Measurements from ENCODE around the gene NRDE2. TPM values are rescaled to one million over a fixed set of nuclear protein-coding genes. Genes with fewer than 3 reads are reported as not detected.
"Not testable (repeated sequence)": the region's sequence is repeated elsewhere in the genome, so short reads cannot be mapped to it uniquely, and the experiment has no call there.

The NRDE2 gene
- polyA plus RNA-seq, 4 donors = 11.2 to 20.0 (median 16.3) TPM

GRCh38 chr14:90354551-90355298, 23.0 kb upstream of the NRDE2 start:
- H3K27ac ChIP-seq (ENCODE audit: low read depth in 1 of 3, low read length in 2 of 3) = peak overlapping the region in 2 of 3 donors; percentile 77 to 89
- WGBS, 3 donors = 78 to 88% (median 81%) methylated on average over 14 to 16 of the region's 16 CpGs

GRCh38 chr14:90349739-90350138, 18.0 kb upstream of the NRDE2 start:
- H3K4me1 ChIP-seq (ENCODE audit: control insufficient read depth in 3 of 3, insufficient read depth in 2 of 3, low read depth in 1 of 3, low read length in 2 of 3) = peaks cover 0 to 8% (median 5%) of the 10 kb centered on the region in 3 donors
- no peaks in the 10 kb centered on the region for H3K9me3 ChIP-seq (ENCODE audit: control insufficient read depth in 2 of 2, insufficient read depth in 1 of 2, low read depth in 1 of 2, low read length in 1 of 2)
- 38 to 73% (median 60%) methylated on average over 4 of the region's 4 CpGs for WGBS, 3 donors
- no peaks in the 10 kb centered on the region for H3K27me3 ChIP-seq (ENCODE audit: control insufficient read depth in 3 of 3, insufficient read depth in 3 of 3, low read length in 3 of 3)
- H3K36me3 ChIP-seq (ENCODE audit: control insufficient read depth in 3 of 3, insufficient read depth in 2 of 3, low read depth in 1 of 3, low read length in 3 of 3) = no peaks in the 10 kb centered on the region
- H3K4me3 ChIP-seq (ENCODE audit: low read depth in 1 of 3, low read length in 3 of 3) = no peak overlapping the region
- H3K27ac ChIP-seq (ENCODE audit: low read depth in 1 of 3, low read length in 2 of 3) = no peak overlapping the region
- DNase-seq (no peak), FAIRE-seq (no peak)

More at GRCh38 chr14:90354551-90355298, 23.0 kb upstream of the NRDE2 start:
- no peak overlapping the region for H3K4me3 ChIP-seq (ENCODE audit: low read depth in 1 of 3, low read length in 3 of 3)
- DNase-seq = no peak
- H3K4me1 ChIP-seq (ENCODE audit: control insufficient read depth in 3 of 3, insufficient read depth in 2 of 3, low read depth in 1 of 3, low read length in 2 of 3) = peaks cover 0 to 22% (median 9%) of the 10 kb centered on the region in 3 donors
- H3K27me3 ChIP-seq (ENCODE audit: control insufficient read depth in 3 of 3, insufficient read depth in 3 of 3, low read length in 3 of 3) = no peaks in the 10 kb centered on the region
- H3K36me3 ChIP-seq (ENCODE audit: control insufficient read depth in 3 of 3, insufficient read depth in 2 of 3, low read depth in 1 of 3, low read length in 3 of 3) = no peaks in the 10 kb centered on the region
- FAIRE-seq = no peak
- H3K9me3 ChIP-seq (ENCODE audit: control insufficient read depth in 2 of 2, insufficient read depth in 1 of 2, low read depth in 1 of 2, low read length in 1 of 2) = no peaks in the 10 kb centered on the region

GRCh38 chr14:90348270-90348669, 16.5 kb upstream of the NRDE2 start:
- FAIRE-seq = no peak
- 87 to 95% (median 93%) methylated on average over 2 of the region's 2 CpGs for WGBS, 3 donors

GRCh38 chr14:90345239-90345557, 13.5 kb upstream of the NRDE2 start:
- no peak for FAIRE-seq
- H3K9me3 ChIP-seq (ENCODE audit: control insufficient read depth in 2 of 2, insufficient read depth in 1 of 2, low read depth in 1 of 2, low read length in 1 of 2) = no peaks in the 10 kb centered on the region

More at GRCh38 chr14:90348270-90348669, 16.5 kb upstream of the NRDE2 start:
- no peak overlapping the region for H3K27ac ChIP-seq (ENCODE audit: low read depth in 1 of 3, low read length in 2 of 3)
- no peak overlapping the region for H3K4me3 ChIP-seq (ENCODE audit: low read depth in 1 of 3, low read length in 3 of 3)
- no peaks in the 10 kb centered on the region for H3K27me3 ChIP-seq (ENCODE audit: control insufficient read depth in 3 of 3, insufficient read depth in 3 of 3, low read length in 3 of 3)
- no peaks in the 10 kb centered on the region for H3K36me3 ChIP-seq (ENCODE audit: control insufficient read depth in 3 of 3, insufficient read depth in 2 of 3, low read depth in 1 of 3, low read length in 3 of 3)
- H3K9me3 ChIP-seq (ENCODE audit: control insufficient read depth in 2 of 2, insufficient read depth in 1 of 2, low read depth in 1 of 2, low read length in 1 of 2) = no peaks in the 10 kb centered on the region
- DNase-seq = no peak
- H3K4me1 ChIP-seq (ENCODE audit: control insufficient read depth in 3 of 3, insufficient read depth in 2 of 3, low read depth in 1 of 3, low read length in 2 of 3) = peaks cover 0 to 4% (median 0%) of the 10 kb centered on the region in 3 donors

GRCh38 chr14:90344331-90345238, 12.8 kb upstream of the NRDE2 start:
- Histone ChIP-seq H3K36me3 (ENCODE audit: control insufficient read depth in 3 of 3, insufficient read depth in 2 of 3, low read depth in 1 of 3, low read length in 3 of 3) (no peaks in the 10 kb centered on the region), H3K9me3 (ENCODE audit: control insufficient read depth in 2 of 2, insufficient read depth in 1 of 2, low read depth in 1 of 2, low read length in 1 of 2) (no peaks in the 10 kb centered on the region), H3K4me1 (ENCODE audit: control insufficient read depth in 3 of 3, insufficient read depth in 2 of 3, low read depth in 1 of 3, low read length in 2 of 3) (peaks cover 0 to 4% (median 0%) of the 10 kb centered on the region in 3 donors), H3K4me3 (ENCODE audit: low read depth in 1 of 3, low read length in 3 of 3) (no peak overlapping the region), H3K27me3 (ENCODE audit: control insufficient read depth in 3 of 3, insufficient read depth in 3 of 3, low read length in 3 of 3) (no peaks in the 10 kb centered on the region), H3K27ac (ENCODE audit: low read depth in 1 of 3, low read length in 2 of 3) (no peak overlapping the region)
- no peak for DNase-seq
- no peak for FAIRE-seq
- 32 to 51% (median 42%) methylated on average over 10 of the region's 10 CpGs for WGBS, 3 donors

More at GRCh38 chr14:90345239-90345557, 13.5 kb upstream of the NRDE2 start:
- no peaks in the 10 kb centered on the region for H3K36me3 ChIP-seq (ENCODE audit: control insufficient read depth in 3 of 3, insufficient read depth in 2 of 3, low read depth in 1 of 3, low read length in 3 of 3)
- H3K27ac ChIP-seq (ENCODE audit: low read depth in 1 of 3, low read length in 2 of 3) = no peak overlapping the region
- DNase-seq = no peak
- no peaks in the 10 kb centered on the region for H3K27me3 ChIP-seq (ENCODE audit: control insufficient read depth in 3 of 3, insufficient read depth in 3 of 3, low read length in 3 of 3)
- no peak overlapping the region for H3K4me3 ChIP-seq (ENCODE audit: low read depth in 1 of 3, low read length in 3 of 3)
- H3K4me1 ChIP-seq (ENCODE audit: control insufficient read depth in 3 of 3, insufficient read depth in 2 of 3, low read depth in 1 of 3, low read length in 2 of 3) = peaks cover 0 to 4% (median 0%) of the 10 kb centered on the region in 3 donors

- no peaks in the 10 kb centered on the region for H3K9me3 ChIP-seq (ENCODE audit: control insufficient read depth in 2 of 2, insufficient read depth in 1 of 2, low read depth in 1 of 2, low read length in 1 of 2)
- DNase-seq (no peak), FAIRE-seq (no peak)
- peaks cover 0 to 4% (median 0%) of the 10 kb centered on the region in 3 donors for H3K4me1 ChIP-seq (ENCODE audit: control insufficient read depth in 3 of 3, insufficient read depth in 2 of 3, low read depth in 1 of 3, low read length in 2 of 3)
- no peaks in the 10 kb centered on the region for H3K27me3 ChIP-seq (ENCODE audit: control insufficient read depth in 3 of 3, insufficient read depth in 3 of 3, low read length in 3 of 3)
- 54 to 63% (median 56%) methylated on average over 4 of the region's 4 CpGs for WGBS, 3 donors
- H3K4me3 ChIP-seq (ENCODE audit: low read depth in 1 of 3, low read length in 3 of 3) = no peak overlapping the region
- H3K36me3 ChIP-seq (ENCODE audit: control insufficient read depth in 3 of 3, insufficient read depth in 2 of 3, low read depth in 1 of 3, low read length in 3 of 3) = no peaks in the 10 kb centered on the region
- H3K27ac ChIP-seq (ENCODE audit: low read depth in 1 of 3, low read length in 2 of 3) = no peak overlapping the region
These were observed 10.6 kb upstream of the NRDE2 start for GRCh38 chr14:90342327-90342726.

GRCh38 chr14:90341784-90342183, 10.0 kb upstream of the NRDE2 start:
- Histone ChIP-seq H3K27me3 (ENCODE audit: control insufficient read depth in 3 of 3, insufficient read depth in 3 of 3, low read length in 3 of 3) (no peaks in the 10 kb centered on the region), H3K4me3 (ENCODE audit: low read depth in 1 of 3, low read length in 3 of 3) (no peak overlapping the region), H3K27ac (ENCODE audit: low read depth in 1 of 3, low read length in 2 of 3) (no peak overlapping the region), H3K9me3 (ENCODE audit: control insufficient read depth in 2 of 2, insufficient read depth in 1 of 2, low read depth in 1 of 2, low read length in 1 of 2) (no peaks in the 10 kb centered on the region), H3K36me3 (ENCODE audit: control insufficient read depth in 3 of 3, insufficient read depth in 2 of 3, low read depth in 1 of 3, low read length in 3 of 3) (no peaks in the 10 kb centered on the region), H3K4me1 (ENCODE audit: control insufficient read depth in 3 of 3, insufficient read depth in 2 of 3, low read depth in 1 of 3, low read length in 2 of 3) (peaks cover 0 to 5% (median 4%) of the 10 kb centered on the region in 3 donors)
- no peak for DNase-seq
- no peak for FAIRE-seq
- 84 to 88% (median 88%) methylated on average over 7 of the region's 7 CpGs for WGBS, 3 donors

GRCh38 chr14:90341232-90341631, 9.5 kb upstream of the NRDE2 start:
- not testable (repeated sequence) for FAIRE-seq; H3K9me3 ChIP-seq (ENCODE audit: control insufficient read depth in 2 of 2, insufficient read depth in 1 of 2, low read depth in 1 of 2, low read length in 1 of 2); H3K36me3 ChIP-seq (ENCODE audit: control insufficient read depth in 3 of 3, insufficient read depth in 2 of 3, low read depth in 1 of 3, low read length in 3 of 3); H3K27ac ChIP-seq (ENCODE audit: low read depth in 1 of 3, low read length in 2 of 3); DNase-seq; H3K4me3 ChIP-seq (ENCODE audit: low read depth in 1 of 3, low read length in 3 of 3); H3K4me1 ChIP-seq (ENCODE audit: control insufficient read depth in 3 of 3, insufficient read depth in 2 of 3, low read depth in 1 of 3, low read length in 2 of 3); H3K27me3 ChIP-seq (ENCODE audit: control insufficient read depth in 3 of 3, insufficient read depth in 3 of 3, low read length in 3 of 3)
- 58 to 75% (median 71%) methylated on average over 5 of the region's 5 CpGs for WGBS, 3 donors
